Activated CD8-positive, alpha-beta memory T cell treated with anti-CD3 and anti-CD28 coated beads, Interleukin-2, amount 50 U/mL, for 1 hour (primary cell): ENCODE measurements around the gene TBL1XR1.
"Not testable (repeated sequence)": the region's sequence is repeated elsewhere in the genome, so short reads cannot be mapped to it uniquely, and the experiment has no call there.

Experiments used
- DNase-seq: peaks from one replicate; pipeline ENCODE4 v3.0.0-alpha.2; 2020; ENCODE audit errors: extremely low read depth

TBL1XR1 gene

GRCh38 chr3:177141471-177141870 is 55.8 kb downstream of the TBL1XR1 start:
- no peak for DNase-seq

GRCh38 chr3:177139220-177139619 is 58.1 kb downstream of the TBL1XR1 start:
- DNase-seq, result not testable (repeated sequence)

DNA sequence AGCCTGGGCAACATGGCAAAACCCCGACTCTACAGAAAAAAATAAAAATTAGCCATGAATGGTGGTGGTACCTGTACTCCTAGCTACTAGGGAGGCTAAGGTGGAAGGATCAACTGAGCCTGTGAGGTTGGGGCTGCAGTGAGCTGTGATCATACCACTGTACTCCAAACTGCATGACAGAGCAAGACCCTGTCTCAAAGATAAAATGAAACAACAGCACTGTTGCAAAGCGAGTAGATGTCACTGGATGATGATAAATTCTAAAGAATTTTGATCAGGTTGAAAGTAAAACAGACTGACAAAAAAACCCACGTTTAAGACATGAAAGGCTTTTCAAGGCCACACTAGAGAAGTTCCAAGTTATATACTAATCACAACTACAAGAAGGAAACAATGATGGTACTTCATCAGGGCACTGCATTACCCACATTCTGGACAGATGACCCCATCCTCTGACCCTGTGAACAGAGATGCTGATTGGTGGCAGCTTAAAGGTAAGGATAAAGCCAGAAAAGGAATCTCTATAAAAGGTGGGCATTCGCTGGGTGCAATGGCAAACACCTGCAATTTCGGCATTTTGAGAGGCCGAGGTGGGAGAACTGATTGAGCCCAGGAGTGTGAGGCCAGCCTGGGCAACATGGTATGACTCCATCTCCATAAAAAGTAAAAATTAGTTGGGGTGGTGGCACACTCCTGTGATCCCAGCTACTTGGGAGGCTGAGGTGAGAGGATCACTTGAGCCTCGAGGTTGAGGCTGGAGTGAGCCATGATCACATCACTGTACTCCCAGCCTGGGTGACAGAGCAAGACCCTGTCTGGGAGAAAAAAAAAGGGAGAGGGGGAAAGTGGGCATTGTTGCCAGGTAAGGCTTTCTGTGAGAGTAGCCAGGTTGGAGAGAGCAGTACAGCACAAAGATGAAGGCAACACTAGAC is 59.2 kb downstream of the TBL1XR1 start:
- DNase-seq, result no peak

GRCh38 chr3:177136741-177137140 is 60.5 kb downstream of the TBL1XR1 start:
- no peak for DNase-seq

DNA sequence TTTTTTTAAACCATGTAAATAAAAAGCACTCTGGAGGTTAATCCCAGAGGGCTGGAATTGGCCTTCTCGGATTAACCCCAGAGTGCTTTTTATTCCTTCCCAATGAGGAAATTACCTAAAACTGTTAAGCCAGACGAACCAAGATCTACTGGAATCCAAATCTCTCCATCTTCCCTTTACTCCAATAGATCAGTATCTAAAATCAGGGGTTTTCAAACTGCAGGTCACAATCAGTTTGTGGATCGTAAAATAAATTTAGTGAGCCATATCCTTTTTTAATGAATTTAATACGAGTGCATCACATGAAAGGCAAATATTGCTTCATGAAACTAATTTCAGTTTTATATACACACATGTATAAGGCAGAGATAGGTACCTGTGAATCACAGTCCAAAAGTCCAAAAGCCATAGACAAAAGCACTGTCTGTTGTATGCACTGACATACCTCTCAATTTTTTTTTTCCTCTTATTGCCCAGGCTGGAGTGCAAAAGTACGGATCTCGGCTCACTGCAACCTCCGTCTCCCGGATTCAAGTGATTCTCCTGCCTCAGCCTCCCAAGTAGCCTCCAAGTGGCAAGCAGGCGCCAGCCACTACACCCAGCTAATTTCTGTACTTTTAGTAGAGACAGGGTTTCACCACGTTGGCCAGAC is 61.3 kb downstream of the TBL1XR1 start:
- no peak for DNase-seq

DNA sequence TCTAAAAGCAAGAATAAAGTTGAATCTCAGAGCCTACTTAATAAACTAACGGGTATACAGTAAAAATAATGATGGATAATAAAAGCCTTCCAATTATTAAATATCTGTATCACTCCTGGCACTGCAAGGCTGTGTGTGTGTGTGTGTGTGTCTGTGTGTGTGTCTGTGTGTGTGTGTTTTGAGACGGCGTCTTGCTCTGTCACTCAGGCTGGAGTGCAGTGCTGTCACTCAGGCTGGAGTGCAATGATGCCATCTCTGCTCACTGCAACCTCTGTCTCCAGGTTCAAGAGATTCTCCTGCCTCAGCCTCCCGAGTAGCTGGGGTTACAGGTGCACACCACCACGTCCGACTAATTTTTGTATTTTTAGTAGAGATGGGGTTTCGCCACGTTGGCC is 62.5 kb downstream of the TBL1XR1 start:
- no peak for DNase-seq

DNA sequence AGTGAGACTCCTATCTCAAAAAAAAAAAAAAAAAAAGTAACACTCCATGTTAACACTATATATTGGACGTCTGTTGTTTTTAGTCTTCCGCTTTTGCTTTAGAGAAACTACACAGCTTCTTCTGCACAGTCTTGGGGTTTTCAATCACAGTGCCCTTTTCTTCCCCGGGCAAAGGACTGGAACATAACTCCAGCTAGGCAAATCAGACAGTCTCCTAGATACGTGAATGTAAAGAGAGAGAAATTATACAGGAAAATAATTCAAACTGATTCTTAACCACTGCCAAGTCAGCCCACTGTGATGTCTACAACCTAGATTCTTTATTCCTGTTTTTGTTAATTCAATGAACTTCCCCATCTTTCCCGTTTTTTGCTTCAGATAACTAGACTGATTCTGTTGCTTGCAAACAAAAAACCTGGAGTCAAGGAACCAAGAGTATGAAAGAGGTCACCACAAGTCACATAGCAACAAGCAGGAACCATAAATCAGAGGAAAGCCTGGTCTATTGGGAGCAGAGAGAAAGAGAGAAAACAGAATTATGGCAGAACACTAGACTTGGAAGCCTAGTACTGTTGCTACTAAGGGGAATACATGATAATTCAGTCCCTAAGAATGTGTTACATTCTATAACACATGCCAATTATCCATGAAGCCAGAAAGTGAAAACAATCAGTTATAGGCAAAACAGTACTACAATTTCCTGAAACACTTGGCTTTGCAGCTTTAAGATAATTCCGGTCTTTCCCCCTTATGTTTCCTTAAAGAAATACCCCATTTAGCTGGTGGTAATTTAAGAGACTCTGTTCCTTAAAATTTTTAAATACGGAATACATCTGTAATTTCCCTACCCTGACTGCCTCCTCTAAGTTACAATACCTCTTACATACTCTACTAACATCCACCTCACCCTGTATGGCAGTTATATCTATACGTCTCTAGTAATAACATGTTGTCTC is 63.1 kb downstream of the TBL1XR1 start:
- DNase-seq, result no peak

DNA sequence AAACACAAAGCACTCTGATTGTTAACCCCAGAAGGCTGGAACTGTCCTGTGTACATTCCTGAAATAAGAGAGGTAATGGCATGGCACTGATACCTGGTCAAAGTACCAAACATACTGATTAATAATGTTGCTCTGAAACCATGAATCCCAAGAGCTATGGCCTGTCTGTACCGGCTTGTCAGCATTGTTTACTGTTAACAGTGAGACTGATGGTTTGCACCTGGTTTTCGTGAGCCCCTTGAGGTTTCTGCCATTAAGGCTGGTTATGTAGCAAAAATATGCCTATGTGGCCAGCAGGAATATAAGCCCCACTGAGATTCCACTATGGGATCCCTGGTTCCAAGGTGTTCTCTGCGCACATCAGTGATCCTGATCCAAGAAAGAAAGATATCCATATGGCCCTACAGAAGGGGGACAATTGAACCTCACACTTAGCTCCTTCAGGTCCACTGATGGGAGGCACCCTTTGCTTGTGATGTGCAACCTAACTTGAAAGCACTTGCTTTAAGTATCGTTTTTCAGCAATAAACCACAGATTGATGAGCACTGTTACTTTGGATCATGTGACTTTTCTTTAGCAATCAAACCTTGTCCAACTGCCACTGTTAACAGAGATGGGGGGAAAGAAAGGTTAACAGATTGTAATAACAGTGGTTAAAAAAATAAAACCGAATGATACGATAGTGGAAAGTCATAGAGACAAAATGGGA is 65.2 kb downstream of the TBL1XR1 start:
- no peak for DNase-seq

GRCh38 chr3:177127008-177127407 is 70.3 kb downstream of the TBL1XR1 start:
- no peak for DNase-seq

DNA sequence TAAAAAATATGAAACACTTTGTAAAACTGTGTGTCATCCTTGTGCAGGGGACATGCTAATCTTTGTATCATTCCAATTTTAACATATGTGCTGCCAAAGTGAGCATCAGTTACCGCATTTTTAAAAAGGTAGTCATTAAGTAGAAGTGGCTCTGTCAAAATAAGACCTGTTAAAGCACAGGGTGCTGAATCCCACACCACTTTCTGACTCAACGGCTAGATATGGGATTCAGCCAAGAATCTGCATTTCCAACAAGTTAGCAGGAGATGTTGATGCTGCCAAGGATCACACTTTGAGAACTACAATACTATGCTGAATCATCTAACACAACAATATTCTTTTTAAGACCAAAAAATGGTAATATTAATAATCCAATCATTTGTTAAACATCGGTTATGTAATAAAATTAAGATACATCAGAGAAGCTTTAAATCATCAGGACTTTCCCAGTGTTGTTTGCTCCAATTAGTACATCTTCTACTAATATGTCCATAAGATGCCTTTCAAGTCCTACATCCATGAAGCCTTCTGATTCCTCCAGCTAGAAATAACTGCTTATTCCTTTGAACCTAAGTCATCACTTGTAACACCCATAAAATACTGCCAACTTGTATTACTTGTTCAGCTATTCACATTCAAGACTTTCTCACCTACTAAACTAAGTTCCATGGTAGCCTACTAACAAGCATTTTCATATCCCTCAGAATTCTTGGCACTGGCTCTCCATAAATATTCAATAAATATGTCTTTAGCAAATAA is 71.1 kb downstream of the TBL1XR1 start:
- no peak for DNase-seq

GRCh38 chr3:177124882-177125281 is 72.4 kb downstream of the TBL1XR1 start:
- no peak for DNase-seq

DNA sequence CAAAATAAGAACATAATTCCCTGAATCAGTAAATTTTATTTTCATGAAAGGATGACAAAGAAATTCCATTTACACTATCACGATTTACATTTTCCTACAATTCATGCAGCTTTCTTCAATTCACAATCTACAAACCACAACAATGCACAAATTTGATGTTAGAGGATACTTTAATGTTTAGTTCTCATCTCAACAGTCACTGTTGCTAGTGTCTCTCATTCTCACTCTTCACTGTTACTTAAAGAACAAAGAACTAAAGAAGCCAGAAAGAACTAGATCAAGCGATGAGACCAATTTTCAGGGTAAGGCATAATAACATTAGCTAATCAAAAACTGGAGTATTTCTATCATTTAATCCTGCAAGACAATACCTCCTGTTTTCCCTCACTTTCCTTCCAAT is 73.5 kb downstream of the TBL1XR1 start:
- no peak for DNase-seq

GRCh38 chr3:177122183-177122856 is 75.0 kb downstream of the TBL1XR1 start:
- no peak for DNase-seq

DNA sequence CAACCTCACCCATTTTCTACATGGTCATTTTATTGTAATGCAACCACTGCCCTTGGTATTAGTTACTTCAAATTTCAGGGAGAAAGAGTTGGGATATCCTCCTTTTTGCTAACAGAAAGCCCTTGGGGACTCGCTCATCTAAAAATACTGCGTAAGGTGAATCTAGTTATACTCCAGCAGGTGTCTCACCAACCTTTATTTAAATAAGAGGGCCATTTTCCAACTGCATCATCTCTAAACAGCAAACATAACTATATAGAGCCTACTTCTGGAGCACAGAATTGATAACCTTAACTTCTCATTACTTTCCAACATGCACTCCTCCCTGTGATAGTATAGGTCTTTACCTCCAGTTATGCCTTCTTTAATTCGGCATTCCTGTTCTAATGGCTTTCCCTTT is 77.5 kb downstream of the TBL1XR1 start:
- no peak for DNase-seq

GRCh38 chr3:177114253-177114652 is 83.0 kb downstream of the TBL1XR1 start:
- no peak for DNase-seq

DNA sequence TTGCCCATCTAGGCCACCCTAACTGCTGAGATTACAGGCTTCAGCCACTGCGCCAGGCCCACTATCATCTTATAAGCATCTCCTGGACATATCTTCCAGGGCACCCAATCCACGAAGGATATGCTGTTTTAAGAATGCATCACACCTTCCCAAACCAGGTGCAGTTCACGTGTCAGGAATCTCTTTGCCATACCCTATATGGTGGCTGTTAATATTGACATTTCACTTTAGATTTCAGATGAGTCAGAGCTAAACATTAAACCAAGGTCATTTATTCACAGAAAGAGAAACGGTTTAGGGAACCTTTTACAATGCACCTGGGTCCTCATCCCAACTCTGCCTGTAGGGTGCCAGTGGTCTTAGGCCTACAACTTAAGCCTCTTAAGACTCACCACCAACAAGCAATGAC is 85.7 kb downstream of the TBL1XR1 start:
- DNase-seq, result no peak

DNA sequence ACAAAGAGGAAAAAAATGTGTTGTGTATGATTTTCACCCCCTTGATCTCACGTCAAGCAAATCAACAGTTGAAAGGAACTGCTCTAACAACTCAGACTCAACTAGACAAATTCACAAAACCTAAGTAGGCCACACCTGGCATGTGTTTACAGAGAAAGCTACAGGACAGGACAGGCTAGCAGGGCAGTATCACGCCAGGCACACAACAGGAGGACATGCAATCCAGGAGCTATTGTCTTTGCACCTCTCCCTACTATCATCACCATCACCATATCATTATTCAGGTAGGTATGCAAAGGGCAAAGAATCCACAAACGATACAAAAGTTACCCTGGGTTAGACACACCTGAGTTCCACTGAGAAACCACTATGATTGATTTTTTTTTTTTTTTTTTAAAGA is 86.4 kb downstream of the TBL1XR1 start:
- DNase-seq, result no peak

DNA sequence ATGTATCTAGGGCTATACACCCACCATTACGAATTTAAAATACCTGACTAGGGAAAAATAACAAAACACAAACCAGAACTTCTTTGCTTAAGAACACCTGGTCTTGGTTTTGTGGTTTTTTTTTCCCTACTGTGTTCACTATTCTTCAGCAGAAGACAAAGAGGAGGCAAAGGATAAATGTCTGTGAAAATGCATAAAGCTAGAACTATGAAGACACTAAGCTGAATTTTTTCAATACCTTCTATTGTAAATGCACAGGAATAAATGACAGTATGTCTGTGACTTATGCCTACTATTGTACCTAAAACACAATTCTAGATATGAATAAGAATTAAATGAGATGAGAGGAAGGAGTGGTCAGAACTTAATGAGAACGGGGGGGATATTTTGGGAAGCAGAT is 86.9 kb downstream of the TBL1XR1 start:
- no peak for DNase-seq

DNA sequence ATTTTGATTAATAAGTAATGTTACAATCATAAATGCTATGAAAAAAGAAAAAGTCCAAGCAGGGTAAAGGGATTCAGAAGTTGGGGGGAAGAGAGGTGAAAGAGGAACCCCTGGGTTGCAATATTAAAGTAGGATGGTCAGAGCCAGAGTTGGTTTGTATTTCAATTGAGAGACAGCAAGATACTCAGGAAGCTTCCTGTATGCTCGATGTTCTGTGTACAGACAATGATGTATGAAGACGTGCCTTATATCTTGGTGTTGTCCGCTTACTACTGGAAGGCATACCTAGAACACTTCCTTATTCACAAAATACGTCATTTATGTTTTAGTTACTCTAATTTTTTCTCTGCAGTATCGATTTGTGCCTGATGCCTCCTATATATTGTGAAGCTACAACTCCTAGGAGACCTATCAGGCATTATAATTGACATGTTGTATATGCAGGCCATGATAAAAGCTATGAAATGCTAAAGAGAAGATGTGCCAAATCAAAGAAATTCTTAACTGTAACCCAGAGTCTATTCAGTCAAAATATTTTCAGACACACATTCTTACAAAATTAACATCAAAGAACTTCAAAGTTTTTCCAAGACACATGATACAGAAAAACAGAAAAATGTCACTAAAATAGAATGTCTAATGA is 87.5 kb downstream of the TBL1XR1 start:
- DNase-seq, result no peak

- DNase-seq, result no peak
These were observed 88.6 kb downstream of the TBL1XR1 start for GRCh38 chr3:177108648-177109047.
